ENCODE measurements around the gene PRKN. TPM values are rescaled to one million over a fixed set of nuclear protein-coding genes. Genes with fewer than 3 reads are reported as not detected.

Gene PRKN
- total and polyA plus RNA-seq, 2 experiments from 2014 or later: 11.7 to 28.1 TPM

DNA sequence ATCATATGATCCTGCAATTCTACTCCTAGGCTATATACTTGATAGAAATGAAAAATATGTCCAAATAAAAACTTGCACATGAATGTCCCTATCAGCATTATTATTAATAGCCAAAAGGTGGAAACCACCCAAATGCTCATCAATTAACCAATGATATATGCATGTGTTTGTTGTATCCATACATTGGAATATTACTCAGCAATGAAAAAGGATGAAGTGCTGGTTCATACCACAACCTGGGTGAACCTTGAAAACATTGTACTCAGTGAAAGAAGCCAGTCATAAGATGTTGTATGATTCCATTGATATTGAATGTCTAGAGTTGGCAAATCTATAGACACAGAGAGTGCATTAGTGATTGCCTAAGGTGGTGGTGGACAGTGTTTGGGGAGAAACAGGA lies 267.6 kb downstream of the PRKN start:
- no peak for TF ChIP-seq CTCF (IDR thresholded peaks at IDR 0.05; ENCODE audit: low read depth, low read length)
- H3K4me3 ChIP-seq: no peak overlapping the region
- no peaks in the 10 kb centered on the region for H3K36me3 ChIP-seq
- H3K27me3 ChIP-seq: no peaks in the 10 kb centered on the region
- DNase-seq (ENCODE audit: low read depth in 1 of 2, low spot score in 1 of 2): no peak
- no peaks in the 10 kb centered on the region for H3K9me3 ChIP-seq (ENCODE audit: low read depth)
- no peaks in the 10 kb centered on the region for H3K4me1 ChIP-seq (ENCODE audit: low read depth)
- H3K27ac ChIP-seq: no peak overlapping the region

DNA sequence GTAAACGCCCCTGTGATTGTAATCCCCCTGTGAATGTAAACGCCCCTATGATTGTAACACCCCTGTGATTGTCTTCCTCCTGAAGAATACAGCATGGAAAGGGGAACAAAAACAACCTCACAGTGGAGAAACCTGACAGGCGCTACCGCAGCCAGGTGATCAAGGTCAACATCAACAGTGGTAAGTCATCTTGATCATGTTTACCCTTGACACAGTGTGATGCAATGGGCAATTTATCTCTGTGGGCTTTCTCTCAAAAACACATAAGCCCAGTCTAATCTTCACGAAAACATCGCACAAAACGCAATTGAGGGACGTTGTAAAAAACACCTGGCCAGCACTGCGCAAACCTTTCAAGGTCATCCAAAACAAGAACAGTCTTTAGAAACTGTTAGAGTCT lies 277.2 kb downstream of the PRKN start:
- TF ChIP-seq CTCF (IDR thresholded peaks at IDR 0.05; ENCODE audit: low read depth, low read length): no peak

DNA sequence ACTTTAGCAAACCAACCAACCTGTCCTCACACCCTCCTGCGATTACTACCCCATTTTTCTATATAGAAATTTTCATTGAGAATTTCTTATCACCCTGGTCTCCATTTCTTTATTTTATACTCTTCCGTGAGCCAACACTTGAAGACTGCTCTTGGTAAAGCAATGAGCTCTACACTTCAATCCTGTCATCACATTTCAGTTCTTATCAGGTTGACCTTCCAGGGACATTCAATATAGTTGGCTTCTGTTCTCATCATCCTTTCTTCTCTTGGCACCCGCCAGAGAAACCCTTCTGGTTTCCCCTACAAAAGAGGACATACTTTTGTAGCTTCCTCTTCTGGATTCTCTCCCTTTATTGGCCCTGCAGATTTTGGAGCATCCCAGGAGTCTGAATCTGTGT lies 279.3 kb downstream of the PRKN start:
- peak in 1 of 2 donors; percentile 73 for DNase-seq (ENCODE audit: low read depth in 1 of 2, low spot score in 1 of 2)
- H3K27ac ChIP-seq: no peak overlapping the region
- no peaks in the 10 kb centered on the region for H3K9me3 ChIP-seq (ENCODE audit: low read depth)
- no peaks in the 10 kb centered on the region for H3K27me3 ChIP-seq
- H3K36me3 ChIP-seq: no peaks in the 10 kb centered on the region
- no peak for TF ChIP-seq CTCF (IDR thresholded peaks at IDR 0.05; ENCODE audit: low read depth, low read length)
- H3K4me1 ChIP-seq (ENCODE audit: low read depth): peaks cover 8% of the 10 kb centered on the region
- H3K4me3 ChIP-seq: no peak overlapping the region

More for the DNA sequence above, 277.2 kb downstream of the PRKN start:
- Histone ChIP-seq H3K4me3 (no peak overlapping the region), H3K36me3 (no peaks in the 10 kb centered on the region), H3K4me1 (ENCODE audit: low read depth) (peaks cover 13% of the 10 kb centered on the region), H3K27me3 (no peaks in the 10 kb centered on the region), H3K9me3 (ENCODE audit: low read depth) (no peaks in the 10 kb centered on the region), H3K27ac (no peak overlapping the region)
- no peak for DNase-seq (ENCODE audit: low read depth in 1 of 2, low spot score in 1 of 2)

DNA sequence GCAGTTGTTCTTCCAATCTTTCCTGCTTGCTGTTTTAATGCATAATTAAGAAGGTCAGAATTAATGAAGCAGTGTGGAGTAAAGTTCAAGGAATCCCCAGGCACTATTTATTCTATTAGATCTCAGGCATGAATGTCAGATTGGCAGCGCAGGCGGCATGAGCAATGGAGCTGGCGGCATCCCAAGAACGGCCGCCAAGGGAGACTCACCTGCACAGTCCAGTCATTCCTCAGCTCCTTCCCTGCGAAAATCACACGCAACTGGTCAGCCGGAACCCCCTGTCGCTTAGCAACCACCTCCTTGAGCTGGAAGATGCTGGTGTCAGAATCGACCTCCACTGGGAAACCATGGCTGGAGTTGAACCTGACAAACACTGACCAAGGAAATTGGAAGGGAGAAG lies 284.5 kb downstream of the PRKN start:
- no peaks in the 10 kb centered on the region for H3K27me3 ChIP-seq
- H3K36me3 ChIP-seq: no peaks in the 10 kb centered on the region
- no peak for TF ChIP-seq CTCF (IDR thresholded peaks at IDR 0.05; ENCODE audit: low read depth, low read length)
- no peak for DNase-seq (ENCODE audit: low read depth in 1 of 2, low spot score in 1 of 2)
- H3K4me1 ChIP-seq (ENCODE audit: low read depth): peaks cover 2% of the 10 kb centered on the region
- no peak overlapping the region for H3K27ac ChIP-seq
- no peaks in the 10 kb centered on the region for H3K9me3 ChIP-seq (ENCODE audit: low read depth)
- H3K4me3 ChIP-seq: no peak overlapping the region

GRCh38 chr6:162442687-162443086 lies 284.9 kb downstream of the PRKN start:
- DNase-seq (ENCODE audit: low read depth in 1 of 2, low spot score in 1 of 2): peak; percentile 0 to 60
- no peaks in the 10 kb centered on the region for H3K9me3 ChIP-seq (ENCODE audit: low read depth)
- no peak overlapping the region for H3K4me3 ChIP-seq
- no peaks in the 10 kb centered on the region for H3K36me3 ChIP-seq
- no peak overlapping the region for H3K27ac ChIP-seq
- no peak for TF ChIP-seq CTCF (IDR thresholded peaks at IDR 0.05; ENCODE audit: low read depth, low read length)
- no peaks in the 10 kb centered on the region for H3K4me1 ChIP-seq (ENCODE audit: low read depth)
- no peaks in the 10 kb centered on the region for H3K27me3 ChIP-seq

DNA sequence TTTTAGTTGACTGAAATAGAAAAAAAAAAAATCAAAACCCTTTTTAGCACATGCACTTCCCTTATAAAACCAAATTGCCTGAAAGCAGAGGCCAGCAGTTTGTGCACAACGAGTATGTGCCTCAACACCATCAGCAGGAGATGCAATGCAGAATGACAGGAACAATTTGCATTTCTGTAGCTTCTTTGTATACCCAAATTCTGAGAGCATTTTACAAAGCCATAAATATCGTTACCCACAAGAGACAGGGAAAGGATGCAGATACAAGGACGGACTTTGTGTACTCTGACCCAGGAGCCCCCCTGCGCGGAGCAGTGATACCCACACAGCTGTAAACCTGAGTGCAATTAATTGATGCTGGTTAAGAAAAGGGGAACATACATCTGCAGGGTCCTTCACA lies 285.6 kb downstream of the PRKN start:
- Histone ChIP-seq H3K27me3 (no peaks in the 10 kb centered on the region), H3K4me3 (no peak overlapping the region), H3K36me3 (no peaks in the 10 kb centered on the region), H3K27ac (no peak overlapping the region), H3K4me1 (ENCODE audit: low read depth) (no peaks in the 10 kb centered on the region), H3K9me3 (ENCODE audit: low read depth) (no peaks in the 10 kb centered on the region)
- TF ChIP-seq CTCF (IDR thresholded peaks at IDR 0.05; ENCODE audit: low read depth, low read length): no peak
- no peak for DNase-seq (ENCODE audit: low read depth in 1 of 2, low spot score in 1 of 2)
